SU-DHL-6 (cell line): Measurements from ENCODE around the gene GGPS1.

Experiments
- H2AFZ ChIP-seq: fragments of 200-600 bp; sonication (generic); 2 replicates; pipeline ENCODE4 v1.6.1; 2014; ENCODE audit warnings: low read depth, mild to moderate bottlenecking, moderate library complexity, mixed read lengths, antibody characterized with exemption, low read length; ENCODE audit not compliant: severe bottlenecking
- H3F3A ChIP-seq: fragments of 200-600 bp; shearing (Covaris generic); 2 replicates; pipeline ENCODE4 v1.6.0; 2016; ENCODE audit warnings: antibody characterized with exemption, mild to moderate bottlenecking; ENCODE audit not compliant: insufficient read depth
- H3K27ac ChIP-seq: fragments of 200-600 bp; sonication (generic); 2 replicates; pipeline ENCODE4 v1.5.1; 2016; ENCODE audit warnings: low read depth, mild to moderate bottlenecking, low read length, moderate library complexity, mixed read lengths
- H3K27me3 ChIP-seq: fragments of 200-600 bp; sonication (generic), shearing (Covaris generic); 2 replicates; pipeline ENCODE4 v1.6.0; 2014; ENCODE audit warnings: mild to moderate bottlenecking, low read length
- H3K36me3 ChIP-seq: fragments of 200-600 bp; sonication (generic); 2 replicates; pipeline ENCODE4 v1.6.1; 2014; ENCODE audit warnings: mild to moderate bottlenecking, low read length, mixed read lengths
- H3K4me2 ChIP-seq: fragments of 300-600, 200-600 bp; shearing (Covaris generic), sonication (generic); 2 replicates; pipeline ENCODE4 v1.6.0; 2014; ENCODE audit warnings: low read length, low read depth, mild to moderate bottlenecking; ENCODE audit not compliant: poor library complexity, severe bottlenecking
- H3K4me3 ChIP-seq: fragments of 200-600 bp; sonication (generic); 2 replicates; pipeline ENCODE4 v1.5.1; 2014; ENCODE audit warnings: antibody characterized with exemption, low read length, mild to moderate bottlenecking, mixed read lengths; ENCODE audit not compliant: insufficient read depth, poor library complexity, severe bottlenecking
- H3K79me2 ChIP-seq: fragments of 200-600 bp; sonication (generic); 2 replicates; pipeline ENCODE4 v1.6.1; 2014; ENCODE audit warnings: mild to moderate bottlenecking, low read length, moderate library complexity; ENCODE audit not compliant: insufficient read depth
- H3K9ac ChIP-seq: fragments of 200-600 bp; sonication (generic); 2 replicates; pipeline ENCODE4 v1.7.0; 2014; ENCODE audit warnings: mild to moderate bottlenecking, low read length
- H3K9me2 ChIP-seq: fragments of 200-600 bp; sonication (generic); replicated peaks from 2 replicates; pipeline ENCODE4 v1.6.1; 2014; ENCODE audit warnings: low read length; ENCODE audit not compliant: insufficient read depth
- H3K9me3 ChIP-seq: fragments of 200-600 bp; sonication (generic); 2 replicates; pipeline ENCODE4 v1.6.1; 2014; ENCODE audit warnings: low read length, mixed read lengths; ENCODE audit not compliant: insufficient read depth
- H4K20me1 ChIP-seq: fragments of 200-600 bp; sonication (generic); 2 replicates; pipeline ENCODE4 v1.6.1; 2014; ENCODE audit warnings: low read depth, mild to moderate bottlenecking, antibody characterized with exemption, low read length, moderate library complexity, mixed read lengths
- CTCF ChIP-seq: fragments of 200-600 bp; sonication (generic); IDR thresholded peaks from one replicate; pipeline ENCODE4 v1.5.1; 2017; ENCODE audit warnings: antibody characterized with exemption, mild to moderate bottlenecking, low read length, moderate library complexity; ENCODE audit not compliant: insufficient read depth, poor library complexity, severe bottlenecking
- EZH2phosphoT487 ChIP-seq: fragments of 200-600 bp; sonication (generic), shearing (Covaris generic); conservative IDR thresholded peaks from 2 replicates; pipeline ENCODE4 v1.6.1; 2018; ENCODE audit warnings: mild to moderate bottlenecking, antibody characterized with exemption, low read length, moderate library complexity, mixed read lengths

Gene GGPS1

GRCh38 chr1:235391874-235392273 is 63.5 kb downstream of the GGPS1 start:
- Histone ChIP-seq H3K9me3 (no peaks in the 10 kb centered on the region), H3F3A (no peaks in the 10 kb centered on the region), H3K4me3 (no peak overlapping the region), H3K9ac (no peak overlapping the region), H4K20me1 (no peaks in the 10 kb centered on the region), H3K4me2 (no peak overlapping the region), H3K36me3 (no peaks in the 10 kb centered on the region), H3K9me2 (no peaks in the 10 kb centered on the region), H3K79me2 (peaks cover 22% of the 10 kb centered on the region), H3K27me3 (no peaks in the 10 kb centered on the region), H2AFZ (no peak overlapping the region), H3K27ac (no peak overlapping the region)
- TF ChIP-seq CTCF, result no peak
- TF ChIP-seq EZH2phosphoT487, result no peak
